ENCODE results near the gene ZDHHC14. TPM values are rescaled to one million over a fixed set of nuclear protein-coding genes. Genes with fewer than 3 reads are reported as not detected.
A peak's percentile ranks its signal among the peaks of the same experiment; 100 is the strongest.

Gene ZDHHC14
- total RNA-seq, 1 experiment from 2014 or later: 5.5 TPM

DNA sequence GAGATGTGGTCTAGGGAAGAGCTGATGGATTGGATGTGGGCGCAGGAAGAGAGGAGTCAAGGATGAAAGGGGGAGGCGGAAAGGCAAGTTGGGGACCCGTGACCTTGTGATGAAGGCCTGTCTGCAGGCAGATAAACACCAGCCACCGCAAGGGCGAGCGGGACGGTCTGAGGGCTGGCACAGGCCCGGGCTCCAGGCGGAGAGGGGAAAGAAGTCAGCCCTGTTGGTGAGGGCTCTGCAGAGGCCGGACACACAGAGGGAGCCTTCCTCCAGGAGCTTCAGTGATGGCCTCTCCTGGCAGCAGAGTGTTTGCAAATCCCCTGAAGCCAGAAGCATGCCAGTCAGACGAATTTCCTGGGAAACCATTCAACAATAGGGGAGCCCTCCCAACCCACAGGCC lies 112.2 kb downstream of the ZDHHC14 start:
- no peak for DNase-seq (ENCODE audit: low spot score)

DNA sequence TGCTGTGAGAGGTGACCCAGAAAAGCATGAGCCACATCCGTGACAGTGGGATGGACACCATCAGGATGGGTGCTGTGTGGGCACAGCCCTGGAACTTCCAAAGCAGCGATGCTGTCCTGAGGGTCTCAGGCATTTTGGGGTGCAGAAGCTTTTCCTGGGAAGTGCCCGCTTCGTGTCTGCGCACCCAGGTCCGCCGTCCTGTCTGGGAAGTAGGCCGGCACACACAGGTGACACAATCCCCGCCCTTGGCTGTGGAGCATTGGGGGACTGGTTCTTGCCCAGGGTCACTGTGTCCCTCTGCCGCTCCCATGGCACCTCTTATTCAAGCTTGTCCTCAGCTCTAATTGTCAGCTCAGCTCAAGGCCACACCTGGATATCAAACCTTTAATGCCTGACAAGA lies 112.6 kb downstream of the ZDHHC14 start:
- DNase-seq (ENCODE audit: low spot score): no peak

- DNase-seq (ENCODE audit: low spot score): no peak
Observed at GRCh38 chr6:157494132-157494710, 113.2 kb downstream of the ZDHHC14 start.

GRCh38 chr6:157496534-157497095 lies 115.6 kb downstream of the ZDHHC14 start:
- DNase-seq (ENCODE audit: low spot score): no peak

GRCh38 chr6:157497579-157497978 lies 116.6 kb downstream of the ZDHHC14 start:
- no peak for DNase-seq (ENCODE audit: low spot score)

DNA sequence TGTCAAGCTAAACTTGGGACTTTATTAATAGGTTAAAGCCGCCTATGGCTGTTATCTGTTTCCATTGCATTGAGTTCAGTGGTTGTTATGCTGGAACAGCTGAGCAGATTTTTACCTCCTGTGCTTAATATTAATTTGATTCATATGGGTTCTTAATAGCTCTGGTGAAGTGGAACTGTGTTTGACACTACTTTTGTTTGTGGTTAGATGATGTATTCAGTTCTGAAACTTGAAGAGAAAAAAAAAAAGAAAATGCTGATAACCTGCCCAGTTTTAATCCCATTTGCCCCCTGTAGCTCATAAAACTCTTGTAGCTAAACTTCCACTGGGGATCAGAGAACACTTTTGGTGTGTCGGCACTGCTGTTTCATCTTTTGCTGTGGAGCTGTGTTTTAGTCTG lies 117.8 kb downstream of the ZDHHC14 start:
- no peak for DNase-seq (ENCODE audit: low spot score)

- DNase-seq (ENCODE audit: low spot score): no peak
Observed at GRCh38 chr6:157500022-157500421, 119.0 kb downstream of the ZDHHC14 start.

GRCh38 chr6:157503018-157503747 lies 122.2 kb downstream of the ZDHHC14 start:
- DNase-seq (ENCODE audit: low spot score): no peak

GRCh38 chr6:157505912-157506491 lies 125.0 kb downstream of the ZDHHC14 start:
- no peak for DNase-seq (ENCODE audit: low spot score)

DNA sequence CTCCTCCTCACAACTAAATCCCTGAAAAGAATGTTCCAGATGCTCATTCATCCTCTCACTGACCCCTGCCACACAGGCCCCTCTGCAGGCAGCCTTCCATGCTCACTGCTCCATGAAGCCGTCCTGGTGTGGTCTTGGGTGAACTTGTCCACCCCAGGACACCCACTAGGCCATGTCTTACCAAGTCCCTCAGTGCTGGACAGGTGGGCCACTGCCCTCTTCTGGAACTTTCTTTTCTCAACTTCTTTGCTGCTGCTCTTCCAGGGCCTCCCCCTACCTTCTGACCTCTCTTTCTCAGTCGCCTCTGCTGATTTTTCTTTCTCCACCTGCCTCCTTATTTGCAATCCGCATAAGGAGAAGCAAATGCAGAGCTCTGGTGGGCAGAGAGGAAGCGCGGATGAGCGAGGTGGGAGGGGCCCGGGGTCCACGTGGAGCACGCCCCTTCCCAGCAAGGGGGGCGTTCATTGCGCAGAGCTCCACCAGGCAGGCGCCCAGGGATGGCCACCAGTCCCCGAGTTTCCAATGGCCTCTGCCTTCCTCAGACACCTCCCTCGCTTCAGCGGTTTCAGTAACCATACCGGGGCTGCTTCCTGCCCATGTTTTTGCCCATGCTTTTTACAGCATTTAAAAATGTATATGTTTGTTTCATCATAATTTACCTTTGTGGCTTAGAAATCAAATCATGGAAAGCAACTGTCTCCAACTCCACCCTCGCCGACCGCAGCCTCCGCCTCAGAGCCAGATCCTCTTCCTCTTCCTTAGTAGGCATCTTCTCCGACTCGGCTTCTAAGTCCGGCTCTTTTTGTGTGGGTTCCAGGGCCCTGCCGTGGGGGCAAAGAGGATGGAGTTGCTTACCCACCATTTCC lies 129.6 kb downstream of the ZDHHC14 start:
- DNase-seq (ENCODE audit: low spot score): no peak

GRCh38 chr6:157511682-157512381 lies 130.8 kb downstream of the ZDHHC14 start:
- DNase-seq (ENCODE audit: low spot score): no peak

DNA sequence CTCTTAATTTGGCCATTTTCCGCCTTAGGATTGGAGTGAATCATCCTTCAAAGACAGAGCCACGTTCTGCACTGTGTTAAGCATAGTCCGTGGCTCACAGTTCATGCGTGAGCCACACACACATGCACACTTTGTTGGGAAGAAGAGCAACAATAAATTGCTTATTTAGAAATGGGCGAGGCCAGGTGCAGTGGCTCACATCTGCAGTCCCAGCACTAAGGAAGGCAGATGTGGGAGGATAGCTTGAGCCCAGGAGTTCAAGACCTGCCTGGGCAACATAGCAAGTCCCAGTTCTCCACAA lies 131.3 kb downstream of the ZDHHC14 start:
- DNase-seq (ENCODE audit: low spot score): no peak

DNA sequence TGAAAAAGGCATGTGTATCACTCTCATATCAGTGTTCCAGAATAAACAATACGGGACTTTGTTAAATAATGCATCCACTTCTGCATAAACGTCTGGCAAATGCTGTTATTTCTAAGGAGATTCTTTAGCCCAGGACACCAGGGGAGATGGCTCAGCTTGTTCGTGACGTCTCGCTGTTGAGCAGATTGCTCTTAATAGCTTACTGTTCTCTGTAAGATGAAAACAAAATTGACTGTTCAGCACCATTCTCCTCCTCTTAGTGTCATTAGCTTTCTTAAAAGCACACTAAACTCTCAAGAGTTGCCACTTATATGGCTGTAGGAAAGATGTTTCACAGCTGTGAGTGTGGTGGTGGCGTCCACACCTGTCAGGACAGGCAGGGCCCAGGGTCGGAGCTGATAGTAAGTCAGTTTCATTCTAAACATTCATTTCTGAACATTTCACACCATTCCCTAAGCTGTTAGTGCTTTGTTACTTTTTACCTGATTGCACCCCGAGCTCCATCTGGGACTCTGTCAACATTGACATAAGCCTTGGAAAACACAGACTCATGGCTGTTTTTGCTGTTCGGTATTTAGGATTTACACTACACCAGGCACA lies 132.1 kb downstream of the ZDHHC14 start:
- no peak for DNase-seq (ENCODE audit: low spot score)

DNA sequence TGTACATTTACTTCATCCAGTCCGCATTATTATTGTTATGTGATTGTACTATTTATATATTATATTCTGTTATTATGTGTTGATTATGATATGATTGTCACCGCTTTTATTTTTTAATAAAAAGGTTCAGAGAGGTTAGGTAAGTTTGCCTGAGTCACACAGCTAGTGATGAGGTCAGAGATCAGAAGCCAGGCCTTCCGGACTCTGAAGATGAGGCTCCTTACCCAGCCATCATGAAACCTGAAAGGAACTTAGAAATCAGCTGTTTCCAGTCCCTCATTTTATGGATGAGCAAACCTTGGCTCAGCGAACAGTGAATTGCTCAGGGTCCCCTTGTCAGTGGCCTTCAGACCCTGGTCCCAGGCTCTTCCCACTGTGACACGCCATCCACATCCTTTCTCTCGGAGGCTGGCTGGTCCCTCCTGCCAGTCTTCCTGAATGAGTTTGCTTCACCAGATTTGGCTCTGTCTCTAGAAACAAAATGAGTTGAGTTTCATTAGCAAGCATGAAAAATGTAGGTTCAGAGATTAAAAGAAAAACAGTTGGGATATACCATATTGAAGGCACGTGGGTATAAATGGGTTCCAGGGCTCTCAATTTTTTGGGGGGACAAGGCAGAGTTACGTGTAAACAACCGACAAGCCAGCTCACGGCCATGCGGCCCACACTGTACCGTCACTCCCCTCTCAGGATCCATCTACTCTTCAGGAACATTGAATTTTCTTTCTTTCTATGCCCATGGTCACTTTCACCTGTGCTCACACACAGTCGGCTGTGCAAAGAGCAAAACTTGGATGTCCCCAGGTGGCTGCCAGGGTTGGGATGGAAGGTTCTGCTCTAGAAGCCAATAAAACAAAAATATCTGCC lies 132.9 kb downstream of the ZDHHC14 start:
- DNase-seq (ENCODE audit: low spot score): no peak

GRCh38 chr6:157514659-157515496 lies 133.9 kb downstream of the ZDHHC14 start:
- DNase-seq (ENCODE audit: low spot score): peak; percentile 91

DNA sequence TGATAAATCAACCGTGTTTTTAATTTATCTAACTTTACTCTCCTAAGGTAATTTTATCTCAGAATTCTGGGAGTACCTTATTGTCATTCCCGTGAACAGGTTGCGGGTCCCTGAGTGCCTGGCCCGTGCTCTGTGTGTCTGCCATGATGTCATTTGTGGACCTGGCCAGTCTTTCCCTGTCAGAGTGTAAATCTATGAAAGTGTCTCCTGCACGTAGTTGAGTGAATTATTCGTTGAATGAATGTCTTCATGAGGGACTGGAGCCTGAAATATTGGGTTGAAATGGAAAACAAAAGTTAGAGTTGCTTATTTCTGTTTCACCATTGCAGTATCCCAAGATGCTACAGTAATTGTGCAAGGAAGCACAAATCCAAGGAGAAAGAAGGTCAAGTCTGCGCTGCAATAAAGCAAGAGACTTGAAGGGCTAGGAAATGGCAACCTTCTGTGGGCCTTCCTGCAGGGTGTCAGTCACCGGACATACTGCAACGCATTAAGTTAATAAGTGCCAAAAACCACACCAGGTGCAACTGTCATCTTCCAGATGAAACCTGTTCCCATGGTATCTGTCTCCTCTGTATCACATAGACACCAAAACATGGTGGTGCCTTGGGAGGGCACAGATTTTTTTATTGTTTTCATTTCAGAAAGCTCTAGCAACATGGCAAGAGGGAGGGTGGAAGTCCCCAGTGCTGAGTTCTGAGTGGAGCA lies 135.5 kb downstream of the ZDHHC14 start:
- DNase-seq (ENCODE audit: low spot score): no peak

DNA sequence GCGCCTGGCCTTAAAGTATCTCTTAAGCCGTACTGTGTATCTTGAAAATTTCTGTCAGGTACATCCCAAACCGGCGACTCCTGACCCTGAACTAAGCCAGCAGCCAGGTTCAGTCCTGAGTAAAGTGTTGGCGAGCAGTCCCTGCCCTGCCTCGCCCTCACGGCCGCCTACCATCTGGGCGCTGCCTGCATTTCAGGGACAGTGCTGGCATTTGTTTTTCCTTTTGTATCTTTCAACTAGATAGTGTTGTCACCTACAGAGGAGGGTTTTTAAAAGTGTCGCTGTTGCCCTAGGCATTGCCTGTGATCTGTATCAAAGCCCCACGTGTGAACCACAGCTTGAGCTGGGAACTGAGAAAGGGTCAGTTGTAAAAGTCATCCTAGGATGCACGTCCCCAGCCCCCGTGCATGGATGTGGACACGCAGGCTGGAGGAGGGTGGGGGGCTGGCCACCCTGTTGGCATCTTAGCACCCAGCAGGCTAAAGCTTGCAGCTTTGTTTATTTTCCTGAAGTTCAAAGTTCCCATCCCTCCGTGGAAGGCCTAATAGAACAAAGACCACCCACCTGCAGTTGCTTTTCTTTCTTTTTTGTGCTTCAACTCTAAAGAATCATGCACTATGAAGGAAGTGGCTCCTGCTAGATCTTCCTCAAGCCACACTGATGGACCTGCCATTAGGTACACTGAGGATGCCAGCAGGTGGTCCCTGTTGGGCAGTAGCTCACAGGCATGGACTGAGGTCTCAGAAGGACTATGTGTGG lies 136.8 kb downstream of the ZDHHC14 start:
- DNase-seq (ENCODE audit: low spot score): no peak

All from A172 (cell line).